Smooth muscle cell (in vitro differentiated cells): Measurements from ENCODE around the gene MLH1. TPM values are rescaled to one million over a fixed set of nuclear protein-coding genes. Genes with fewer than 3 reads are reported as not detected.

ENCODE experiments used
- DNase-seq: peaks from one replicate; lab custom pipeline; 2025; ENCODE audit not compliant: unreplicated experiment; lab: John Stamatoyannopoulos, UW
- H2AFZ ChIP-seq: fragments of 200-600 bp; sonication (generic); 2 replicates; pipeline ENCODE4 v1.6.0; 2016; ENCODE audit warnings: antibody characterized with exemption, low read depth, mild to moderate bottlenecking
- H3F3A ChIP-seq: fragments of 200-600 bp; sonication (generic); 2 replicates; pipeline ENCODE4 v1.6.0; 2017; ENCODE audit warnings: antibody characterized with exemption, low read depth
- H3K27ac ChIP-seq: fragments of 200-600 bp; sonication (generic); 2 replicates; pipeline ENCODE4 v1.5.1; 2016; ENCODE audit warnings: low read depth, mild to moderate bottlenecking
- H3K27me3 ChIP-seq: fragments of 200-600 bp; sonication (generic); 2 replicates; pipeline ENCODE4 v1.6.1; 2016; ENCODE audit warnings: low read depth, mild to moderate bottlenecking
- H3K36me3 ChIP-seq: fragments of 200-600 bp; sonication (generic); 2 replicates; pipeline ENCODE4 v1.5.1; 2016; ENCODE audit warnings: low read depth
- H3K4me1 ChIP-seq: fragments of 200-600 bp; sonication (generic); 2 replicates; pipeline ENCODE4 v1.5.1; 2016; ENCODE audit warnings: low read depth
- H3K4me2 ChIP-seq: fragments of 200-600 bp; sonication (generic); 2 replicates; pipeline ENCODE4 v1.6.0; 2016; ENCODE audit warnings: mild to moderate bottlenecking
- H3K4me3 ChIP-seq: fragments of 200-600 bp; sonication (generic); 2 replicates; pipeline ENCODE4 v1.5.1; 2016; ENCODE audit warnings: mild to moderate bottlenecking
- H3K79me2 ChIP-seq: fragments of 200-600 bp; sonication (generic); 2 replicates; pipeline ENCODE4 v1.6.0; 2016; ENCODE audit warnings: low read depth, mild to moderate bottlenecking
- H3K9ac ChIP-seq: fragments of 200-600 bp; sonication (generic); 2 replicates; pipeline ENCODE4 v1.6.0; 2016; ENCODE audit warnings: low read depth
- H3K9me3 ChIP-seq: fragments of 200-600 bp; sonication (generic); replicated peaks from 2 replicates; pipeline ENCODE4 v1.5.1; 2016; ENCODE audit warnings: low read depth
- H4K20me1 ChIP-seq: fragments of 200-600 bp; sonication (generic); 2 replicates; pipeline ENCODE4 v1.6.0; 2016; ENCODE audit warnings: low read depth
- CTCF ChIP-seq: fragments of 200-600 bp; sonication (generic); IDR thresholded peaks from 2 replicates; pipeline ENCODE4 v1.5.1; 2017; ENCODE audit warnings: borderline replicate concordance, mild to moderate bottlenecking, antibody characterized with exemption; ENCODE audit not compliant: insufficient read depth, poor library complexity, severe bottlenecking
- WGBS: methylation state at CpG from one replicate; pipeline ENCODE4 v1.1.7; 2016; ENCODE audit warnings: low lambda C conversion rate; 5-methylcytosine and 5-hydroxymethylcytosine counted together
- polyA plus RNA-seq: library from polyadenylated mRNA; unstranded; fragments of >200 nt; fragmentation: Nextera tagmentation; extraction: Ambion mirVana; gene quantifications from 2 replicates; pipeline ENCODE4 v1.2.1, GENCODE V29; 2016
- total RNA-seq: library from RNA; depleted of rRNA; stranded (reverse); fragments of >200 nt; gene quantifications from 2 replicates; pipeline ENCODE4 v1.2.3, GENCODE V29; 2014

Gene MLH1
- total and polyA plus RNA-seq, 2 experiments from 2014 or later: 22.6 to 28.3 TPM

- Histone ChIP-seq H3K79me2 (peaks cover 65% of the 10 kb centered on the region), H3K9me3 (no peaks in the 10 kb centered on the region), H3K4me2 (peak within 1 kb of the TSS; percentile 89), H3K4me1 (peaks cover 34% of the 10 kb centered on the region), H3F3A (no peaks in the 10 kb centered on the region), H4K20me1 (peaks cover 47% of the 10 kb centered on the region), H2AFZ (peak within 1 kb of the TSS; percentile 76), H3K36me3 (peaks cover 8% of the 10 kb centered on the region), H3K9ac (peak within 1 kb of the TSS; percentile 97), H3K27me3 (no peaks in the 10 kb centered on the region), H3K4me3 (peak within 1 kb of the TSS; percentile 62), H3K27ac (peak within 1 kb of the TSS; percentile 98)
- TF ChIP-seq CTCF: no peak
- no peak for DNase-seq
- under 1% methylated on average over 48 of the region's 48 CpGs for WGBS
These were observed 452 bp upstream of the MLH1 start, which contains the start of gene EPM2AIP1 for GRCh38 chr3:36992806-36993325. TSS of gene EPM2AIP1 (minus strand) at chr3:36993131. CDS start at chr3:36993077, 54 bp downstream.

GRCh38 chr3:37014620-37015019, 21.3 kb downstream of the MLH1 start:
- Histone ChIP-seq H3K4me2 (no peak overlapping the region), H3K9ac (no peak overlapping the region), H3F3A (no peaks in the 10 kb centered on the region), H3K4me3 (no peak overlapping the region), H3K36me3 (peaks cover 32% of the 10 kb centered on the region), H3K27ac (no peak overlapping the region), H2AFZ (no peak overlapping the region), H4K20me1 (no peaks in the 10 kb centered on the region), H3K79me2 (no peaks in the 10 kb centered on the region), H3K9me3 (no peaks in the 10 kb centered on the region), H3K4me1 (no peaks in the 10 kb centered on the region), H3K27me3 (no peaks in the 10 kb centered on the region)
- 91% methylated on average over 2 of the region's 2 CpGs for WGBS
- TF ChIP-seq CTCF: no peak
- no peak for DNase-seq

GRCh38 chr3:37015642-37016041, 22.3 kb downstream of the MLH1 start:
- no peaks in the 10 kb centered on the region for H3F3A ChIP-seq
- no peaks in the 10 kb centered on the region for H3K79me2 ChIP-seq
- H3K27me3 ChIP-seq: no peaks in the 10 kb centered on the region
- no peak overlapping the region for H3K9ac ChIP-seq
- H3K9me3 ChIP-seq: no peaks in the 10 kb centered on the region
- H3K27ac ChIP-seq: no peak overlapping the region
- H3K4me2 ChIP-seq: no peak overlapping the region
- WGBS: 97% methylated on average over 5 of the region's 5 CpGs
- no peak for TF ChIP-seq CTCF
- H3K4me3 ChIP-seq: no peak overlapping the region
- no peaks in the 10 kb centered on the region for H4K20me1 ChIP-seq
- H2AFZ ChIP-seq: no peak overlapping the region
- no peaks in the 10 kb centered on the region for H3K4me1 ChIP-seq
- DNase-seq: no peak
- H3K36me3 ChIP-seq: peaks cover 39% of the 10 kb centered on the region

GRCh38 chr3:37016903-37017302, 23.6 kb downstream of the MLH1 start:
- no peak overlapping the region for H3K9ac ChIP-seq
- no peak overlapping the region for H3K4me3 ChIP-seq
- no peaks in the 10 kb centered on the region for H3F3A ChIP-seq
- H3K36me3 ChIP-seq: peaks cover 50% of the 10 kb centered on the region
- no peaks in the 10 kb centered on the region for H3K27me3 ChIP-seq
- 97% methylated on average over 8 of the region's 8 CpGs for WGBS
- H4K20me1 ChIP-seq: no peaks in the 10 kb centered on the region
- H2AFZ ChIP-seq: no peak overlapping the region
- no peaks in the 10 kb centered on the region for H3K4me1 ChIP-seq
- no peak for DNase-seq
- no peak overlapping the region for H3K4me2 ChIP-seq
- no peaks in the 10 kb centered on the region for H3K79me2 ChIP-seq
- H3K9me3 ChIP-seq: no peaks in the 10 kb centered on the region
- H3K27ac ChIP-seq: no peak overlapping the region
- TF ChIP-seq CTCF: no peak
